ENCODE measurements around the gene CACNA2D3. TPM values are rescaled to one million over a fixed set of nuclear protein-coding genes. Genes with fewer than 3 reads are reported as not detected.

Gene CACNA2D3
- total and polyA plus RNA-seq, 2 donors from 2014 or later: 5.7 to 11.2 TPM

- Histone ChIP-seq H3K36me3 (ENCODE audit: control insufficient read depth in 2 of 3, insufficient read depth in 3 of 3, low read length in 3 of 3) (no peaks in the 10 kb centered on the region), H3K4me1 (ENCODE audit: control insufficient read depth in 2 of 3, insufficient read depth in 2 of 3, low read depth in 1 of 3, low read length in 3 of 3) (no peaks in the 10 kb centered on the region), H3K9me3 (ENCODE audit: control insufficient read depth in 2 of 3, insufficient read depth in 1 of 3, low read length in 3 of 3) (peaks cover 0 to 4% (median 0%) of the 10 kb centered on the region in 3 donors), H3K4me3 (ENCODE audit: low read length in 3 of 3) (no peak overlapping the region), H3K9ac (ENCODE audit: low read length in 3 of 3) (no peak overlapping the region), H3K27me3 (ENCODE audit: control insufficient read depth, insufficient read depth, low read length) (no peaks in the 10 kb centered on the region), H3K27ac (ENCODE audit: low read depth in 2 of 2, low read length in 2 of 2) (no peak overlapping the region)
- DNase-seq: no peak
- TF ChIP-seq, protein P1, sequence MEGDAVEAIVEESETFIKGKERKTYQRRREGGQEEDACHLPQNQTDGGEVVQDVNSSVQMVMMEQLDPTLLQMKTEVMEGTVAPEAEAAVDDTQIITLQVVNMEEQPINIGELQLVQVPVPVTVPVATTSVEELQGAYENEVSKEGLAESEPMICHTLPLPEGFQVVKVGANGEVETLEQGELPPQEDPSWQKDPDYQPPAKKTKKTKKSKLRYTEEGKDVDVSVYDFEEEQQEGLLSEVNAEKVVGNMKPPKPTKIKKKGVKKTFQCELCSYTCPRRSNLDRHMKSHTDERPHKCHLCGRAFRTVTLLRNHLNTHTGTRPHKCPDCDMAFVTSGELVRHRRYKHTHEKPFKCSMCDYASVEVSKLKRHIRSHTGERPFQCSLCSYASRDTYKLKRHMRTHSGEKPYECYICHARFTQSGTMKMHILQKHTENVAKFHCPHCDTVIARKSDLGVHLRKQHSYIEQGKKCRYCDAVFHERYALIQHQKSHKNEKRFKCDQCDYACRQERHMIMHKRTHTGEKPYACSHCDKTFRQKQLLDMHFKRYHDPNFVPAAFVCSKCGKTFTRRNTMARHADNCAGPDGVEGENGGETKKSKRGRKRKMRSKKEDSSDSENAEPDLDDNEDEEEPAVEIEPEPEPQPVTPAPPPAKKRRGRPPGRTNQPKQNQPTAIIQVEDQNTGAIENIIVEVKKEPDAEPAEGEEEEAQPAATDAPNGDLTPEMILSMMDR (IDR thresholded peaks at IDR 0.05; ENCODE audit: borderline replicate concordance, extremely low read depth, insufficient read depth): no peak
- no peak for FAIRE-seq
- intact Hi-C loops (cut with DNase I): no loop called here
These were observed 445.6 kb downstream of the CACNA2D3 start for GRCh38 chr3:54567949-54568348.

GRCh38 chr3:54570008-54570407 lies 447.7 kb downstream of the CACNA2D3 start:
- Histone ChIP-seq H3K9me3 (ENCODE audit: control insufficient read depth in 2 of 3, insufficient read depth in 1 of 3, low read length in 3 of 3) (peaks cover 0 to 4% (median 0%) of the 10 kb centered on the region in 3 donors), H3K27ac (ENCODE audit: low read depth in 2 of 2, low read length in 2 of 2) (no peak overlapping the region), H3K27me3 (ENCODE audit: control insufficient read depth, insufficient read depth, low read length) (no peaks in the 10 kb centered on the region), H3K4me1 (ENCODE audit: control insufficient read depth in 2 of 3, insufficient read depth in 2 of 3, low read depth in 1 of 3, low read length in 3 of 3) (no peaks in the 10 kb centered on the region), H3K9ac (ENCODE audit: low read length in 3 of 3) (no peak overlapping the region), H3K36me3 (ENCODE audit: control insufficient read depth in 2 of 3, insufficient read depth in 3 of 3, low read length in 3 of 3) (no peaks in the 10 kb centered on the region), H3K4me3 (ENCODE audit: low read length in 3 of 3) (no peak overlapping the region)
- intact Hi-C loops (cut with DNase I): no loop called here
- TF ChIP-seq, protein P1 (IDR thresholded peaks at IDR 0.05; ENCODE audit: borderline replicate concordance, extremely low read depth, insufficient read depth): no peak
- FAIRE-seq: no peak
- DNase-seq: no peak

DNA sequence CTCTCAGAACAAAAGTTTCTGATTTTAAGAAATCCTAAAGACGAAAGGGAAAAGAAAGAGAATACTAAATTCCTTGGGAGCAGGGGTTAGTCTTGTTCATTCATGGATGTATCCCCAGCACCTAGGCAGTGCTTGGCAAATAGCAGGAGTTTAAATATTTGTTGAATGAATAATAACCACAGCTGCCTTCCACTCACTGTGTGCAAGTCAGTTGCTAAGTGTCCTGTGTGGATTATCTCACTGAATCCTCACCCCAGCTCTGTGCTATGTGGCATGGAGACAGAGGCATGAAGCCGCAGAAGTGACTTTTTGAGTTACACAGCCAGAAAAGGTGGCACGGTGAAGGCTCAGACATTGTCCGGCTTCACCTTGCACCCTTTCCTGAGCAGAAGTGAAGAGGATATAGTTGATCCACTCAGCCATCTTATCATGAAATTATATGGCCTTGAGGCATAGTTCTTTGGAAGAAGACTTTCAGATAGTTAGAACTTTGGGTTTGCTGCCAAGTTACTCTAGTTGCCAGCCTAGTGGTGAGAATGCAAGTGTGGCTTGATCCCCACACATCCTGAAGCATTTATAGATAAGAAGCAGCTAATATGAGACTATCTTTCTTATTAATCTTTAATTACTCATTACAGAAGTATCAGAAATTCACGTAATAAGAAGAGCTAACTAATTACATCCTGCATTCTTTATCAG lies 450.0 kb downstream of the CACNA2D3 start:
- H3K27me3 ChIP-seq (ENCODE audit: control insufficient read depth, insufficient read depth, low read length): no peaks in the 10 kb centered on the region
- H3K9me3 ChIP-seq (ENCODE audit: control insufficient read depth in 2 of 3, insufficient read depth in 1 of 3, low read length in 3 of 3): peaks cover 0 to 4% (median 0%) of the 10 kb centered on the region in 3 donors
- no peak overlapping the region for H3K9ac ChIP-seq (ENCODE audit: low read length in 3 of 3)
- DNase-seq (no peak), FAIRE-seq (no peak)
- H3K36me3 ChIP-seq (ENCODE audit: control insufficient read depth in 2 of 3, insufficient read depth in 3 of 3, low read length in 3 of 3): no peaks in the 10 kb centered on the region
- no peak overlapping the region for H3K27ac ChIP-seq (ENCODE audit: low read depth in 2 of 2, low read length in 2 of 2)
- H3K4me3 ChIP-seq (ENCODE audit: low read length in 3 of 3): no peak overlapping the region
- TF ChIP-seq, protein P1 (IDR thresholded peaks at IDR 0.05; ENCODE audit: borderline replicate concordance, extremely low read depth, insufficient read depth): no peak
- H3K4me1 ChIP-seq (ENCODE audit: control insufficient read depth in 2 of 3, insufficient read depth in 2 of 3, low read depth in 1 of 3, low read length in 3 of 3): no peaks in the 10 kb centered on the region
- intact Hi-C loops (cut with DNase I): no loop called here

All from kidney (tissue), 14 donors.